NCI-H526 treated with DMSO at 0.1 percent for 48 hours (cell line): ENCODE results near the gene PXK.

Experiments used
- DNase-seq: peaks from one replicate; lab custom pipeline; 2025; lab: John Stamatoyannopoulos, UW

PXK gene

GRCh38 chr3:58466899-58467563 is 134.3 kb downstream of the PXK start:
- DNase-seq = no peak

- no peak for DNase-seq
These were observed 136.4 kb downstream of the PXK start for GRCh38 chr3:58469096-58469495.

GRCh38 chr3:58470363-58471024 is 137.8 kb downstream of the PXK start:
- DNase-seq = no peak

- DNase-seq = no peak
These were observed 138.6 kb downstream of the PXK start for GRCh38 chr3:58471025-58471887.

GRCh38 chr3:58473275-58473674 is 140.6 kb downstream of the PXK start:
- no peak for DNase-seq

- DNase-seq = no peak
These were observed 141.7 kb downstream of the PXK start for GRCh38 chr3:58474348-58474911.

- DNase-seq = no peak
These were observed 142.4 kb downstream of the PXK start for GRCh38 chr3:58474967-58475578.
